HepG2 (cell line): ENCODE data around the gene CD164L2. TPM values are rescaled to one million over a fixed set of nuclear protein-coding genes. Genes with fewer than 3 reads are reported as not detected.
A peak's percentile ranks its signal among the peaks of the same experiment; 100 is the strongest.

ENCODE experiments used
- EP300 ChIP-seq, 3 experiments: sonication (generic) in 1 of 3; formaldehyde crosslinking in 1 of 3; IDR thresholded peaks; 2 replicates each; pipeline versions ENCODE4 v1.5.1 to v1.6.1; 2011 to 2020; ENCODE audit warnings: low read depth in 2 of 3, low read length in 2 of 3, borderline replicate concordance in 1 of 3, improper control_type of control experiment in 1 of 3, mild to moderate bottlenecking in 1 of 3, missing genetic modification reagents in 1 of 3, moderate library complexity in 1 of 3
- MLLT10 ChIP-seq: sonication (generic); formaldehyde crosslinking; IDR thresholded peaks from 2 replicates; pipeline ENCODE4 v1.4.0; 2020; ENCODE audit warnings: missing genetic modification reagents
- MNT ChIP-seq: fragments of 450-650 bp; IDR thresholded peaks from 2 replicates; pipeline ENCODE4 v1.6.1; 2016
- MZF1 ChIP-seq: sonication (generic); formaldehyde crosslinking; IDR thresholded peaks from 2 replicates; pipeline ENCODE4 v1.8.1; 2023; ENCODE audit warnings: mild to moderate bottlenecking, missing genetic modification reagents, borderline replicate concordance
- NFE2 ChIP-seq: sonication (generic); formaldehyde crosslinking; IDR thresholded peaks from 2 replicates; pipeline ENCODE4 v1.4.0; 2020; ENCODE audit warnings: missing genetic modification reagents
- POLR2AphosphoS5 ChIP-seq: IDR thresholded peaks from 2 replicates; pipeline ENCODE4 v1.6.1; 2012; ENCODE audit warnings: low read depth, low read length
- SP140L ChIP-seq: sonication (generic); formaldehyde crosslinking; IDR thresholded peaks from 2 replicates; pipeline ENCODE4 v1.4.0; 2020; ENCODE audit warnings: missing genetic modification reagents, borderline replicate concordance
- SRSF1 ChIP-seq: fragments of 200-400 bp; formaldehyde crosslinking; optimal IDR thresholded peaks from 2 replicates; pipeline ENCODE3; 2017; ENCODE audit warnings: mild to moderate bottlenecking, low read depth, low read length, moderate library complexity
- ZNF260 ChIP-seq: sonication (generic); formaldehyde crosslinking; IDR thresholded peaks from 2 replicates; pipeline ENCODE4 v1.4.0; 2020; ENCODE audit warnings: missing genetic modification reagents, low read depth, mild to moderate bottlenecking, borderline replicate concordance
- ZNF33B ChIP-seq: sonication (generic); formaldehyde crosslinking; IDR thresholded peaks from 2 replicates; pipeline ENCODE4 v1.5.1; 2020; ENCODE audit warnings: mild to moderate bottlenecking, missing genetic modification reagents
- ZNF574 ChIP-seq: sonication (generic); formaldehyde crosslinking; IDR thresholded peaks from 2 replicates; pipeline ENCODE4 v1.4.0; 2020; ENCODE audit warnings: missing genetic modification reagents
- polyA plus RNA-seq, 8 experiments: library from polyadenylated mRNA; depleted of rRNA in 3 of 8; stranded (reverse) in 7 of 8; unstranded in 1 of 8; fragments of >200 nt; fragmentation: Illumina TruSeq in 4 of 8; extraction: Trizol in 4 of 8; gene quantifications; 2 replicates each; pipeline versions ENCODE4 v1.2.1 to v1.2.3, GENCODE V29; 2011 to 2016; ENCODE audit warnings: low read depth in 4 of 8, missing spikeins in 1 of 8, mixed read lengths in 1 of 8; ENCODE audit not compliant: insufficient read depth in 1 of 8
- total RNA-seq, 5 experiments: library from RNA; depleted of rRNA; stranded (reverse); fragments of >200 nt; fragmentation: Illumina TruSeq; extraction: Trizol; gene quantifications; 2 replicates each; pipeline ENCODE4 v1.2.3, GENCODE V29; 2016; ENCODE audit warnings: low read depth in 1 of 5
- TF ChIP-seq, protein P1 (sequence below): sonication (generic); formaldehyde crosslinking; IDR thresholded peaks from 2 replicates; pipeline ENCODE4 v1.4.0; 2020; ENCODE audit warnings: missing genetic modification reagents, mild to moderate bottlenecking, borderline replicate concordance
- TF ChIP-seq, protein P2 (sequence below): sonication (generic); formaldehyde crosslinking; IDR thresholded peaks from 2 replicates; pipeline ENCODE4 v1.4.0; 2020; ENCODE audit warnings: missing genetic modification reagents
- TF ChIP-seq, protein P3 (sequence below), 2 experiments: sonication (generic) in 1 of 2; formaldehyde crosslinking in 1 of 2; IDR thresholded peaks; 2 replicates each; pipeline versions ENCODE4 v1.4.0 to v1.6.1; 2018 to 2020; ENCODE audit warnings: missing genetic modification reagents in 2 of 2, borderline replicate concordance in 1 of 2, low read depth in 1 of 2, mild to moderate bottlenecking in 1 of 2, missing biosample characterization in 1 of 2

CD164L2 gene
- total and polyA plus RNA-seq, 2 of the 13 experiments (the other 11 are each of a cell fraction or from before 2014, with no cell fraction given) = not detected

- peak; percentile 22; the same call in 1 of the 2 replicates for TF ChIP-seq ZNF574
- TF ChIP-seq, protein P1, sequence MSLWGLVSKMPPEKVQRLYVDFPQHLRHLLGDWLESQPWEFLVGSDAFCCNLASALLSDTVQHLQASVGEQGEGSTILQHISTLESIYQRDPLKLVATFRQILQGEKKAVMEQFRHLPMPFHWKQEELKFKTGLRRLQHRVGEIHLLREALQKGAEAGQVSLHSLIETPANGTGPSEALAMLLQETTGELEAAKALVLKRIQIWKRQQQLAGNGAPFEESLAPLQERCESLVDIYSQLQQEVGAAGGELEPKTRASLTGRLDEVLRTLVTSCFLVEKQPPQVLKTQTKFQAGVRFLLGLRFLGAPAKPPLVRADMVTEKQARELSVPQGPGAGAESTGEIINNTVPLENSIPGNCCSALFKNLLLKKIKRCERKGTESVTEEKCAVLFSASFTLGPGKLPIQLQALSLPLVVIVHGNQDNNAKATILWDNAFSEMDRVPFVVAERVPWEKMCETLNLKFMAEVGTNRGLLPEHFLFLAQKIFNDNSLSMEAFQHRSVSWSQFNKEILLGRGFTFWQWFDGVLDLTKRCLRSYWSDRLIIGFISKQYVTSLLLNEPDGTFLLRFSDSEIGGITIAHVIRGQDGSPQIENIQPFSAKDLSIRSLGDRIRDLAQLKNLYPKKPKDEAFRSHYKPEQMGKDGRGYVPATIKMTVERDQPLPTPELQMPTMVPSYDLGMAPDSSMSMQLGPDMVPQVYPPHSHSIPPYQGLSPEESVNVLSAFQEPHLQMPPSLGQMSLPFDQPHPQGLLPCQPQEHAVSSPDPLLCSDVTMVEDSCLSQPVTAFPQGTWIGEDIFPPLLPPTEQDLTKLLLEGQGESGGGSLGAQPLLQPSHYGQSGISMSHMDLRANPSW (CRISPR knock-in tag) = no peak
- no peak for TF ChIP-seq MZF1
- TF ChIP-seq POLR2AphosphoS5 = 0 out of 2 replicates have a peak, but pooled peaks have one; percentile 30
- TF ChIP-seq, protein P2, sequence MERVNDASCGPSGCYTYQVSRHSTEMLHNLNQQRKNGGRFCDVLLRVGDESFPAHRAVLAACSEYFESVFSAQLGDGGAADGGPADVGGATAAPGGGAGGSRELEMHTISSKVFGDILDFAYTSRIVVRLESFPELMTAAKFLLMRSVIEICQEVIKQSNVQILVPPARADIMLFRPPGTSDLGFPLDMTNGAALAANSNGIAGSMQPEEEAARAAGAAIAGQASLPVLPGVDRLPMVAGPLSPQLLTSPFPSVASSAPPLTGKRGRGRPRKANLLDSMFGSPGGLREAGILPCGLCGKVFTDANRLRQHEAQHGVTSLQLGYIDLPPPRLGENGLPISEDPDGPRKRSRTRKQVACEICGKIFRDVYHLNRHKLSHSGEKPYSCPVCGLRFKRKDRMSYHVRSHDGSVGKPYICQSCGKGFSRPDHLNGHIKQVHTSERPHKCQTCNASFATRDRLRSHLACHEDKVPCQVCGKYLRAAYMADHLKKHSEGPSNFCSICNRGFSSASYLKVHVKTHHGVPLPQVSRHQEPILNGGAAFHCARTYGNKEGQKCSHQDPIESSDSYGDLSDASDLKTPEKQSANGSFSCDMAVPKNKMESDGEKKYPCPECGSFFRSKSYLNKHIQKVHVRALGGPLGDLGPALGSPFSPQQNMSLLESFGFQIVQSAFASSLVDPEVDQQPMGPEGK (CRISPR knock-in tag) = 0 out of 2 replicates have a peak, but pooled peaks have one; percentile 25
- TF ChIP-seq SP140L (CRISPR knock-in tag) = no peak
- TF ChIP-seq NFE2 (CRISPR knock-in tag) = no peak
- peak; percentile 75 for TF ChIP-seq SRSF1
- TF ChIP-seq, protein P3, sequence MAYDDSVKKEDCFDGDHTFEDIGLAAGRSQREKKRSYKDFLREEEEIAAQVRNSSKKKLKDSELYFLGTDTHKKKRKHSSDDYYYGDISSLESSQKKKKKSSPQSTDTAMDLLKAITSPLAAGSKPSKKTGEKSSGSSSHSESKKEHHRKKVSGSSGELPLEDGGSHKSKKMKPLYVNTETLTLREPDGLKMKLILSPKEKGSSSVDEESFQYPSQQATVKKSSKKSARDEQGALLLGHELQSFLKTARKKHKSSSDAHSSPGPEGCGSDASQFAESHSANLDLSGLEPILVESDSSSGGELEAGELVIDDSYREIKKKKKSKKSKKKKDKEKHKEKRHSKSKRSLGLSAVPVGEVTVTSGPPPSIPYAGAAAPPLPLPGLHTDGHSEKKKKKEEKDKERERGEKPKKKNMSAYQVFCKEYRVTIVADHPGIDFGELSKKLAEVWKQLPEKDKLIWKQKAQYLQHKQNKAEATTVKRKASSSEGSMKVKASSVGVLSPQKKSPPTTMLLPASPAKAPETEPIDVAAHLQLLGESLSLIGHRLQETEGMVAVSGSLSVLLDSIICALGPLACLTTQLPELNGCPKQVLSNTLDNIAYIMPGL (CRISPR knock-in tag; IDR thresholded peaks at IDR 0.05; ENCODE audit: borderline replicate concordance in 1 of 2, low read depth in 1 of 2) = no peak
- no peak for TF ChIP-seq ZNF33B (CRISPR knock-in tag)
- no peak for TF ChIP-seq MLLT10
- TF ChIP-seq ZNF260 (CRISPR knock-in tag) = no peak
- TF ChIP-seq MNT = no peak
- peak in 1 of 2 experiments; percentile 82; a peak in 1 of 4 replicates for TF ChIP-seq EP300 (IDR thresholded peaks at IDR 0.05; ENCODE audit: low read depth in 2 of 2, low read length in 2 of 2)
- TF ChIP-seq EP300 (CRISPR knock-in tag; IDR thresholded peaks at IDR 0.05; ENCODE audit: borderline replicate concordance) = no peak
These were observed 17.6 kb downstream of the CD164L2 start (continued) for GRCh38 chr1:27365372-27366112.
